Measurements from ENCODE around the gene CFAP97.
A peak's percentile ranks its signal among the peaks of the same experiment; 100 is the strongest.
"Not testable (repeated sequence)": the region's sequence is repeated elsewhere in the genome, so short reads cannot be mapped to it uniquely, and the experiment has no call there.

Gene CFAP97

DNA sequence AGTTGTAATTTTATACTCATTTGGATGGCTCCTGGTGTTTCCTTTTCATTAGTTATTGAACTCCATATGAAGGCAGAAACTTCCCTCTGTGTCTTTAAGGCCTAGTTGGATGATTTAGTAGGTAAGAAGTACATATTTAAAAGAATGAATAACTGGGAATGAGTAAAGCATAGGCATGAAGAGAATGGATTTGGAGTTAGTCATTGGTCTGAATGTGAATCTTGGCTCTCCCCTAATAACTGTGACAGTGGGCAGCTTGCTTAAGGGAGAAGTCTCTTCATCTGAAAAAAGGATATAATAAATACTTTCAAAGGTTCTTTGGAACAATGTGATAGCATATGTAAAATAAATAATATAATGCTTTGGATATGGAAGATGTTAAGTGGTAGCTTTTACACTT is 18.8 kb upstream of the CFAP97 start:
- DNase-seq (ENCODE audit: low spot score): peak; percentile 79

DNA sequence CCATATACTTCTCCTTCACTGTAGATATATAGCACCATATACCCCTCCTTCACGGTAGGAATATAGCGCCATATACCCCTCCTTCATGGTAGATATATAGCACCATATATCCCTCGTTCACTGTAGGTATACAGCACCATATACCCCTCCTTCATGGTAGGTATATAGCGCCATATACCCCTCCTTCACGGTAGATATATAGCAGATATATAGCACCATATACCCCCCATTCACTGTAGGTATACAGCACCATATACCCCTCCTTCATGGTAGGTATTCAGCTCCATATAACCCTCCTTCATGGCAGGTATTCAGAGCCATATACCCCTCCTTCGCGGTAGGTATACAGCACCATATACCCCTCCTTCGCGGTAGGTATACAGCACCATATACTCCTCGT is 18.1 kb upstream of the CFAP97 start:
- no peak for DNase-seq (ENCODE audit: low spot score)

DNA sequence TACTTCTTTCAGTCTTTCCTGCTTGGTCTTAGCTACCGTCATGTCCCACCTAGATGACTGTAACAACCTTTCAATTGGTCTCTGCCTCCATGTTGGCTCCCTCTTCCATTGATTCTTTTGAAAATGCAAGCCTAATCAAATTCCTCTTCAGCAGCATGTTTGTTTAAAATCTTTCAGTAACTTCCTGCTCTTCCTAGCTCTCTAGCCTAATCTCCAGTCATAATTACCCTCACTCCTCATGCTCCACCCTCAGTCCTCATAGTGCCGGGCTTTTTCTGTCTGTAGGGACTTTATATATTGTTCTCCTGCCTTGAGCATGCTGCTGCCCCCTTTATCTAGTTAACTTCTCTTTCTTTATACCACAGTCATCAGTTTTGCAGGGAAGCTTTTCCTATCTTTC is 17.7 kb upstream of the CFAP97 start:
- no peak for DNase-seq (ENCODE audit: low spot score)

DNA sequence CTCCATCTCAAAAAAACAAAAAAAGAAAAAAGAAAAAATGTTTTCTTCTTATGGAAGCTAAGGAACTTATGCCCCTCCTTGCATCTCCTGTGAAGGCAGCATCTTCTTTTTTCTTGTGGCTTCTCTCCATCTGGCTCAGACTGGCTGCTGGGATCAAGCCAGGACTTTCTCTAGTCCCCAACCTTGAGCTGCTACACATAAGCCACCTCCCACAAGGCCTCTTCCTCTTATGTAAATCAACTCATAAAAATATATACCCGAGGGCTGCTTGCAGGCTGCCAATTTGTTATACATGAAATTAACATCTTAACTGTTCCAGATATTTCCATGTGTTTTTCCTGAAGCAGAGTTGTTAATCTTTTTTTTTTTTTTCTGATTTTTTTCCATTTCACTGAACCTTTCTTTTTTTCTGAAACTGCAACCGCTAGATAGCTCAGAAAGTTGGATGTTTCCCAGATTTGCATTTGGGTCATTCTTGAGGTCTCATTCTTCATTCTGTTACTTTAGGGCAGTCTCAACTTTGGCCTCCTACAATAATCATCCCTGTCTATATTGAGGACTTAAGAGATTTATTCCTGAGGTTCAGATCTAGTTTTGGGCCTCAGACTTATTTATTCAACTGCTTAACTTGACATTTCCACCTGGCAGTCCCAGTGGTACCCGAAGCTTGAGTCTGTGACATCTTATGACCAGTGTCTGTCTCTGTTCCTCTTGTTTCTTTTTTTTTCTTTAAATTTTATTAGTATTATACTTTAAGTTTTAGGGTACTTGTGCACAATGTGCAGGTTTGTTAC is 15.9 kb upstream of the CFAP97 start:
- peak; percentile 65 for DNase-seq (ENCODE audit: low spot score)

DNA sequence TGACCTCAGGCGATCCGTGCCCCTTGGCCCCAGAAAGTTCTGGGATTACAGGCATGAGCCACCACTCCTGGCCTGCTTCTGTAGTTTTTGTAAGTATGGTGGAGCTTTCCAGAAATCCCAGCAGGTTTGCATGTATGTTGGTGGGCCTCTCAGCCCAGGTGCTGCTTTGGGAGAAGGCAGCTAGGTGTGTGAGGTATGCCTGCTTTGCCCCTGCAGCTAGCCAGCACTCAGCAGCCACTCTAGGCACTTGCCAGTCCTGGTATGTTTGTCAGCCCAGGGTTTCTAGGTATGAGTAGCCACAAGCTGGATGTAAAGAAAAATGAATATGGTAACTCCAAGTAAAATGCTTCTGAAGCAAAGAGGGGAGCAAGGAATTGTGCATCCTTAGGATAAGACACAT is 14.5 kb upstream of the CFAP97 start:
- DNase-seq (ENCODE audit: low spot score): no peak

DNA sequence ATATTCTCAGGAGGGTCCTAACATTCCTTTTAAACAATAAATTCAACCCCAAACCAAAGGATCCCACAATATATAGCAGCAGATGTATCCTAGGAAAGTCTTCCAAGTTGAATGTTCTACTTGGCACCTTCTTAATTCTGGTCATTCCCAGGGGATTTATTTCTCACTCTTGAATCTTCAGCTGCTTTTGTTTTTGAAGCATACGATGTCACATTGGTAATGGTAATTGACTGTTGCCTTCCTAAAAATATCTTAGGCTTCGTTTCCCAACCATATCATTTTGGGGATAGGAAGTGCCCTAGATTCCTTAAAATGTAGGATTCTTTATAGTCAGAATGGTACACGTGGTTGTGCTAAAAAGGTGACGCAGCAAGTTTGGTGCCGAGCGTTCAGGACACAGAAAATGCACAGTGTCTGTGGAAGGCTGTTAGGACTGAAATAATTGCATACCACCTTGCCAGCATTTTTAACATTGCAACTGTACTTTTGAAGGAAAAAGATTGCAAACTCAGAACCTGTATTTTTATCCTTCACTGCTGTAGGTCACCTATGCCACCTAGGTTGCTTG is 13.7 kb upstream of the CFAP97 start:
- no peak for DNase-seq (ENCODE audit: low spot score)

DNA sequence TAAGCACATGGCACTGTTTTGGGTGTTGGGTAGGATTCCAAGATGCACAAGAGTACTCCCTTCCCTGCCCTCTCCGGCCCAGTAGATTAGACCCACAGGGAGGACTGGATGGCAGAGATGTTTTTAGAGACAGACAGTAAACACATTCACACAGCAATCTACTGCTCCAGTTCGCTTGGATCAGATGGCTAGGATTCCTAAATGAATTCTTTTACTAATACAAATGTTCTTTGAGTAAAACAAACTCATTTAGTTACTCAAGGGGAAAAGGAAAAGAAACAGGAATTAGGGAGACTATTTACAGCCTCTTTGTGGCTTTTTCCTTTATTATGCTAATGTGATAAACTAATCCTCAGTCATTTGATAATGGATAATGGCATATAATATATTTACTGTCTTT is 11.5 kb upstream of the CFAP97 start:
- DNase-seq (ENCODE audit: low spot score): no peak

DNA sequence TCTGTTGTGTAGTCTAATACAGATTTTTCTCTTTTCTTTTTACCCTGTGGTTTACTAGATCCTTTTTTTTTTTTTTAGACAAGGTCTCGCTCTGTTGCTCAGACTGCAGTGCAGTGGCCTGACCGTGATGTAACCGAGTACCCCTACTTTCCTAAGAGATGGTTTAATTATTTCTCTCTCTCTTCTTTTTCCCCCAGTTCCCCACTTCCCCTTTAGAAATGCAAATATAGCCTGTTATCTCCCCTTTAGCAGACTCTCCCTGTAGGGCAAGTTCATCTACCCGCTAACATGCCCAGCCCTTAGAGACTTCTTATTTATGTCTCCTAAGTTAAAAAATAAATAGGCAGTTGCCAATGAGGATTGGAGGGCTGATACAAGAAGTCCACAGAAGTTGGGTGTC is 10.1 kb upstream of the CFAP97 start:
- DNase-seq (ENCODE audit: low spot score): no peak

DNA sequence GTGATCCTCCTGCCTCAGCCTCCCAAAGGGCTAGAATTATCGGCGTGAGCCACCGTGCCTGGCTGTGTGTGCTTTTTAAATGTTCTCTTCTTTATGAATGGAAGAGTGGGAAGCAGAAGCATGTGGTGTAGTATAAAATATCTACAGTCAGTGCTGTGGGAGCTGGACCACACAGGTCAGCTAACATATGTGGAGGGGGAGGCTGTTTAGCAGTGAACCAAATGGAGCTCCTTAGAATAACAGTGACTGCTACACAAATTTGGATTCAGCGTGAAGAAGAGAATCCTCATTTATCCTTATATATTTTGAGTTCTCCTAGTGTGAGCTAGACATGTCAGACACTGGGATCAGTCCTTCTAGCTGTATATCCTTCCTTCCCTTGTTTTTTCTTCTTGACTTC is 8.8 kb upstream of the CFAP97 start:
- no peak for DNase-seq (ENCODE audit: low spot score)

DNA sequence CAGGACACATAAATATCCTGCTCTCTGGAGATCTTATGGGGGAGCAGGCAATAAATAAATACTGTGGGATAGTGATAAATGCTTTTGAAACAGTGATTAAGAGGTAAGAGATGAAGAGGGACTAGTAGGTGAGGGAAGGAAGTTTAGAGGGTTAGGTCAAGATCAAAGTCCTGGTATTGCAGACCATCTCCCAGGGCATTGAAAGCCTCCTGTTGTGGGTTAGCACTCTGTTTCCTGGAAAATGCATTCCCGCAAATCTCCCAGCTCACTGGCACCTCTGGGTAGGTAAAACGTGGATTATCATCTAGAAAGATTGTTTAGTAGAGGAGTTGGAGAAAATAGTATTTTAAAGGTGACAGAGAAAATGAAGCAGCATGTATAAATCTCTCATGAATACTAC is 7.8 kb upstream of the CFAP97 start:
- DNase-seq (ENCODE audit: low spot score): no peak

DNA sequence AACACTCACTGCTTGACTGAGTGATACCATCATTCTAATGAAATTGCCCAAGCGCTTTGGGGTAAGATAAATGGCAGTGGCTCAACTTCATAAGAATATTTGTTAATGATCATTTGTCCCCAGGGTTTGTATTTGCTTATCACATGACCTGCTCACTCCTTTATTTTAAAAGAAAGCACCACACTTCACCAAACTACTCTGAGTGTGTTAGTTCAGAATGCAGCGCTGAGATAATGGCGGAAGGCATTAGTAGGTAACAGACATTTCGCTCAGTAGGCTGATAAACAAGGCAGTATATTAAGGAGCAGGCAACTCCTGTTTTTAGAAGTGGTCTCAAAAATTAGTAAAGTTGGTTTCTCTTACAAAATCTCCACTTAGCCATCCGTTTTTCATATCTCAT is 7.2 kb upstream of the CFAP97 start:
- no peak for DNase-seq (ENCODE audit: low spot score)

DNA sequence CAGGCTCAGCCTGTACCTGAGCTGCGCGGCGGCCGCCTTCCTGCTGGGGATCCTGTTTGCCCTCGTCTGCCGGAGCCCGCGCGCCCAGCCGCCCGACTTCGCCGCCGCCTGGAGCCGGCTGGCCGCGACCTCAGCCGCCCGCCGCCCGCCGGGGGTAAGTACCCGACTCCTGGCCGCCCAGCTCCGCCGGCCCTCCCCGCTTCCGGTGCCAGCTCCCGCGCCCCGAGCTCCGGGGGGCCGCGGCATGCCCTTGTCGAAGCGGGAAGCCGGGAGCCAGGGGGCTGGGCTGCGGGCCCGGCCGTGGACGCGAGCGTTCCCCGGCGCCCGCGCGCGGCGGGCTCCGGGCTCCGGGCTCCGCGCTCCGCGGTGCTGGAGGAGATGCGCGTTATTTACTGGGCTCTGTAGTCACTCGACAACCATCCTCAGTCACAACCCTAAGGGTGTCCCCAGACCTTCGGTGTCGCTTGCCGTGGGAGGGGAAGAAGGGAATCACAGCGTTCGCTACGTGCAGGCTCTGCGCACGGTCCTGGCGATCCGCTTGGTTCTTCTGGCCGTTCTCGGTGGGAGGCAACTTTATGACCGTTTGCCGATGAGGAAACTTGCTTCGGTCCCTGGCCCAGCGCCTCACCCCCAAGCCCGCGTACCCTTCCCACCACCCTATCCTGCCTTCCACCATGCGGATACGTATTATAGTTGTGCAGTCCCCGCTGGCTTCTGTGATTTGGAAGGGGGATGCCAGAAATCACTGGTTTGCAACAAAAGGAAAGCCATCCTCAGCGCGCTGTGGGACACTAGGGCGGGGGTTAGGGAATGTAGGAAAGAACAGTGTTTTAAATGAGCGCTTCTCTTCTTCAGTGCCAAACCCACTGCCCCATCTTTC is 6.5 kb upstream of the CFAP97 start:
- peak; percentile 67 for DNase-seq (ENCODE audit: low spot score)

DNA sequence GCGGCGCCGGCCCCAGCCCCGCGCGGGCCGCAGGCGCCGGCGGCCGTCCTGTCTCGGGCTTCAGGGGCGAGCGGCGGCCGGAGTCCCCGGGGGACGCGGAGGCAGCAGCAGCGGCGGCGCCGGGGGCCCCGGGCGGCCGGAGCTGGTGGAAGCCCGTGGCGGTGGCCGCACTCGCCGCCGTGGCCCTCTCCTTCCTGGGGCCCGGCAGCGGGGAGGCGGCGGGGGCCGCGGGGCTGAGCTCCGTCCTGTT is 6.0 kb upstream of the CFAP97 start:
- not testable (repeated sequence) for DNase-seq (ENCODE audit: low spot score)

DNA sequence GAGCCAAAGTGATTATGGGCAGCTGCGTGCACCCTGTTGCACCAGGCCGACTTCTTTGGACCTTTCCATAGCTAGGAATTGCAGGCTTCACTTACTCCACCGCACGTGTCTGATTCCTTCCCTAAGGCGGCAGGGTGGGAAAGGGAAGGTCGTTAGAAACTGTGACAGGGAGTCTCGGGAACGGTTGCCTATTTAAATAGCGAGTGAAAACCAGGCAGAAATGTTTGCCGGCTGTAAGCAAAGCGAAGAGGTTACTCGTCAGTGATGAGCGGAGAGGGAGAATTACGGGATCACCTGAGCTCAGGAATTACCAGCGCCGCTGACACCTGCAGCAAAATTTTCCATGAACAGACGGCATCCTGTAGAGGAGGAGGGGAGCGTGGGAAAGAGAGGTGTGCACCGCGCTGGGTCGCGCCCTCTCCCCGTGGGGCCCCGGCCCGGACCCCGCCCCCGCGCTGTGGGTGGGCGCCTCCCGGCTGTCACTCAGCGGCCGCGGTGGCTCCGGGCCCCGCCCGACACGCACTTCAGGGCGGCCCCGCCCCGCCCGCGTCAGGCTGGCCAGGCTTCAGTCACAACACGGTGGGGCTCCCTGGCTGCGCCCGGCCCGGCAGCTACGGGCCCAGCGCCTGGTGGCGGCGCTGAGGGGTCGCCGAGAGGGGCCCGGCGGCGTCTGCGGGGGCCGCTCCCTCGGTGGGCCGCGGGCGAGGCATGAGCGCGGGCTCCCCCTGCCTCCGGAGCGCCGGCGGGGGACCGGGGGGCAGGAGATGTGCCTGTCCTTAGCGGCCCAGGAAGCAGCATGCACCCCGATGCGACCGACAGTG is 5.4 kb upstream of the CFAP97 start, which contains the start of gene SNX25:
TSS of gene SNX25 (plus strand) at position 568 of the 821 bp plus-strand sequence. CDS start at position 797, 229 bp downstream.
- peak; percentile 90 for DNase-seq (ENCODE audit: low spot score)

DNA sequence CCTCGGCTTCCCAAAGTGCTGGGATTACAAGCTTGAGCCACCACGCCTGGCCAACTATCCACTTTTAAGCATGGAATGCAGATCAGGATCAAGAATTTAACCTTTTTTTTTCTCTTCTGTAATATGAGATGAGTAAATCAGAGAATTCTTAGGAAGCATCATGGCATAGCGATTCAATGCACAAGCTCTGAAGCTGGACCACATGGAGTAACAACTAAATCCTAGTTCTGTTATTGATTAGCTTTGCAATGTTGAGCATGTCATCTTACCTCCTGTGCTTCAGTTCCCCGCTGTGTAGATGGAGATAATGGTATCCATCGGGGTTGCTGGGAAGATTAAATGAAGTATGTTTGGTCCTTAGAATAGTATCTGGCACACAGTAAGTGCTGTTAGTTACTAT is 3.7 kb upstream of the CFAP97 start:
- no peak for DNase-seq (ENCODE audit: low spot score)

DNA sequence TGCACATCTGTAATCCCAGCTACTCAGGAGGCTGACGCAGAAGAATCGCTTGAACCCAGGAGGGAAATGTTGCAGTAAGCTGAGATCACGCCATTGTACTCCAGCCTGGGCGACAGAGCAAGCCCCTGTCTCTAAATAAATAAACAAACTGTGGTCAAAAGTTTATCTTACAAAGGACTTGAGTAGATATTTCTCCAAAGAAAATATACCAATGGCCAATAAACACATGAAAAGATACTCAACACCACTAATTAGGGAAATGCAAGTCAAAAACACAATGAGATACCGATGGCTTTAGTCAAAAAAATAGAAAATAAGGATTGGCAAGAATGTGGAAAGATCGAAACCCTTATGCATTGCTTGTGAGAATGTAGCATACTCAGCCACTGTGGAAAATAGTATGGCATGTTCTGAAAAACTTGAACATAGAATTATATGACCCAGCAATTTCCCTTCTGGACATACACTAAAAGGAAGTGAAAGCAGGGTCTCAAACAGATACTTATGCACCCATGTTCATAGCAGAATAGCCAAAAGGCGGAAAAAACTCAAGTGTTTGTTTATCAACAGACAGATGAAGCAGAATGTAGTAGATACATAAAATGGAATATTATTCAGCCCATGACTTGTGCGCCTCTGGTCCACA is 2.0 kb upstream of the CFAP97 start:
- no peak for DNase-seq (ENCODE audit: low spot score)

DNA sequence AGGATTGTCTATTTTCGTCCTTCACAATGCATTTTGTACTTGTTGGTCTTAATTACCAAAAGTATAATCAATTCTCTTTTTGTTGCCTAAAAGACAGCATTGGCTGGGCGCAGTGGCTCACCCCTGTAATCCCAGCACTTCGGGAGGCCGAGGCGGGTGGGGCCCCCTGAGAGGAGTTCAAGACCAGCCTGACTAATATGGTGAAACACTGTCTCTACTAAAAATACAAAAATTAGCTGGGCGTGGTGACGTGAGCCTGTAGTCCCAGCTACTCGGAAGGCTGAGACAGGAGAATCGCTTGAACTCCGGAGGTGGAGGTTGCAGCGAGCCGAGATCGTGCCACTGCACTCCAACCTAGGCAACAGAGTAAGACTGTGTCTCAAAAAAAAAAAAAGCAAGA is 1.3 kb upstream of the CFAP97 start:
- DNase-seq (ENCODE audit: low spot score): not testable (repeated sequence)

DNA sequence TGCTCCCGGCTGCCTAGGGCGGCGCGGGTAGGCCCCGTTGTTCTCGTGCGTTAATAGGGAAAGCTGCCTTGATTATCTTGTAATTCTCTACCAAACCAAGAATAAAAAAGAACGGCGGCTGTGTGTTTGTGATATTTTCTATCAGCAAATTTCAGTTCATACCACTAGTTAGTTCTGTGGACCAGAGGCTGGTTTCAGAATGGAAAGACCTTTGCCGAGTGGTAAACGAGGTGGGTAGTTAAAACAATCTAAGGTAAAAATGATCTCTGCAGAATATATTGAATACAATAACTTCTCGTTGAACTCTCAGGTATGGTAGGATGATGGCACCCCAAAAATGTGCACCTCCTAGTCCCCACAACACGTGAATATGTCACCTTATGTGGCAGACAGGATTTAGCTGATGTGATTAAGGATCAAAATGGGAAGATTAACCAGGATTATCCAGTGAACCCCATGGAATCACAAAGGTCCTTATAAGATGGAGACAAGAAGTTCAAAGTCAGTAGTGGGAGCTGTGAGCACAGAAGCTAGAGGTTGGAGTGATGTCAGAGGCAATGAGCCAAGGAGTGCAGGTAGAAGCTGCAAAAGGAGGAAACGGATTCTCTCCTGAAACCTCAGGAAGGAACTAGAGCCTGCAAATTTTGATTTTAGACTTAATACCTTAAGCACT is 574 bp upstream of the CFAP97 start:
- no peak for DNase-seq (ENCODE audit: low spot score)

DNA sequence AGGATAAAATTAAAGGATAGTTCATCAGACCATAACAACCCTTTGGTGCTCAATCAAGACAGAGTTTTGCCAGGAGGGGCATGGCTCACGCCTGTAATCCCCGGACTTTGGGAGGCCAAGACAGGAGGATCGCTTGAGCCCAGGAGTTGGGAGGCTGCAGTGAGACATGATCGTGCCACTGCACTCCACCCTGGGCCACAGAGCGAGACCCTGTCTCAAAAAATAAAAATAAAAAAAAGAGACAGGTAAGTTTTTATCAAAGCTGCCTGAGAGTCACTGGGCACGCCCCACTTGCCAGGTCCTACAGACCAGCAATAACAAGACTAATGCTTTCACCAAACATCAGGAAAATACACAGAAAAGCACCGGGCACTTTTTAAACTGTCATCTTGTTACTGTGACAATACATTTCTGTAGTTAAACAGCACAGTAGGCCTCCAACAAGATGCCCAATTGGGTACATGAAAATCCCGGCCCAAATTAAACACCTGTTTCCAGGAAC is 765 bp downstream of the CFAP97 start:
- DNase-seq (ENCODE audit: low spot score): no peak

DNA sequence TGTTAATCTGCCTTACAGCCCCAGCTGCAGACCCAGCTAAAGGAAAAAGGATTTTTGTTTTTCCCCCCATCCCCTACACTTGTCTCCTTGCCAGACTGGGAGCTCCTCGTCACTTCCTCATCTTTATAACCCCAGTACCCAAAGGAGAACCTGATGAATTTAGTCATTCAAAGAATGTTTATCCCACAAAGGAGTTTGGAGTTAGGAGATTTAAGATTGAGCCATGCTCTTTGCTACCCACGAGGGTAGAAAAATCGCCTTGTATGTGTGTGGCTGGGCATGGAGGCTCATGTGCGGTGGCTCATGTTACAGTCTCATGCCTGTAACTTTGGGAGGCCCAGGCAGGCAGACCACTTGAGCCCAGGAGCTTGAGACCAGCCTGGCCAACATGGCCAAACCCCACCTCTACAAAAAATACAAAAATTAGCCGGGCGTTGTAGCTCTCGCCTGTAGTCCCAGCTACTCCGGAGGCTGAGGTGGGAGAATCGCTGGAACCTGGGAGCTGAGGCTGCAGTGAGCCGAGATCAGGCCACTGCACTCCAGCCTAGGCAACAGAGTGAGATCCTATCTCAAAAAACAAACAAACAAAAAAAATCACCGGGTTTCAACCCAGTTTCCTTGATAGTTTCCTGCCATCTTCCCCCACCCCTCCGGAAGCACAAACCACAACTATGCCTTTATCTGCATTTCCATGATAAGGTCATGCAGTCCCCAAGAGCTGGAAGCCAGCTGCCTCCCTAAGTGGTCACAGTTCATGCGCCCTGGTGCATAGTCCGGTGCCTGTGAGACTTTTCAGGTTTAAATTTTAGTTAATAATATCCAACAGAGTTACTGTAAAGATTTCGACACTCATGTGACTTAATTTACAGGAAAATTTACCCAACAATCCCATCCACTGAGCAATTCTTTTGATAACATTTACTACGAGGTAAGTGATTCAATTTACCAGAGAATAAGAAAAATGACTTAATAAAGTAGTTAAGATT is 1.5 kb downstream of the CFAP97 start:
- no peak for DNase-seq (ENCODE audit: low spot score)

All from AG20443 (cell line).